Adrenal gland (tissue), 5 donors: ENCODE results near the gene CEP170.

Source experiments
- CTCF ChIP-seq, 6 experiments: fragments of 450-650 bp in 4 of 6; fragments of 200-600 bp in 2 of 6; sonication (generic) in 1 of 6; IDR thresholded peaks; 1 replicate in 5 of 6; 2 replicates in 1 of 6; pipeline versions ENCODE4 v1.5.1 to v1.8.0; 2016 to 2021; ENCODE audit warnings: antibody characterized with exemption in 6 of 6, mild to moderate bottlenecking in 2 of 6, moderate library complexity in 1 of 6
- POLR2A ChIP-seq, 2 donors: fragments of 450-650 bp; IDR thresholded peaks; one replicate each; pipeline ENCODE4 v1.6.1; 2017; ENCODE audit warnings: antibody characterized with exemption in 2 of 2, mild to moderate bottlenecking in 2 of 2, moderate library complexity in 1 of 2
- donor health status: DM: no; HTN: no; CAD: no.

GRCh38 chr1:243267471-243267880 is 12.4 kb upstream of the CEP170 start:
- TF ChIP-seq CTCF (IDR thresholded peaks at IDR 0.05) (no peak), POLR2A (IDR thresholded peaks at IDR 0.05) (no peak)
